Measurements from ENCODE around the gene DPF1.

The DPF1 gene

DNA sequence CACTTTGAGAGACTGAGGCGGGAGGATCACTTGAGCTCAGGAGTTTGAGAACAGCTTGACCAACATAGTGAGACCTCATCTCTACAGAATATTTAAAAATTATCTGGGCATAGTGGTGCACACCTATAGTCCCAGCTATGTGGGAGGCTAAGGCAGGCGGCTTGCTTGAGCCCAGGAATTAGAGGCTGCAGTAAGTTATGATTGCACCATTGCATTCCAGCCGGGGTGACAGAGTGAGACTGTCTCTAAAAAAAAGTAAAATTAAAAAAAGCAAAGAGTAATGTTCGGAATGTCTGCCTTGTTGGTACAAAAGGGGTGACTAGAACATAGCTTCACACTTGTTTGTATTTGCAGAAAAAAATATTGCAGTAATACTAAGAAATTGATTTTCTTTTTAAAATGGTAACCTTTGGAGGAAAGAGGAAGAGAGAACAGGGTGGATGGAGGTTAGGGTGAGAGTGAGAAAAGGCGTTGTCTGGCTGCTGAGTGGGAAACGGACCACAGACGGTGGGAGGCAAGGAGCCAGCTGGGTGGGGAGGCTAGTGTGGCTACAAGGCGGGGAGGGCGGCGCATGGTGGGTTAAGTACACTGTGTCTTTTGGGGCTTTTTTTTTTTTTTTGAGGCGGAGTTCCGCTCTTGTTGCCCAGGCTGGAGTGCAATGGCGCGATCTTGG is 21.9 kb upstream of the DPF1 start:
- H3K9me3 ChIP-seq (ENCODE audit: control insufficient read depth, insufficient read depth, low read length) = no peaks in the 10 kb centered on the region
- H3K9me2 ChIP-seq (replicated peaks; ENCODE audit: control insufficient read depth, low read length) = no peaks in the 10 kb centered on the region
- no peaks in the 10 kb centered on the region for H3K27me3 ChIP-seq (ENCODE audit: control insufficient read depth, low read length)
- no peaks in the 10 kb centered on the region for H3K79me2 ChIP-seq (ENCODE audit: control insufficient read depth, low read length)
- H3K4me2 ChIP-seq (ENCODE audit: low read length) = no peak overlapping the region
- H4K20me1 ChIP-seq (ENCODE audit: control insufficient read depth, insufficient read depth, low read depth, low read length) = no peaks in the 10 kb centered on the region
- H3F3A ChIP-seq (ENCODE audit: control insufficient read depth, insufficient read depth) = 0 out of 2 replicates have a peak, but pooled peaks cover 3% of the 10 kb centered on the region
- H3K36me3 ChIP-seq (ENCODE audit: control insufficient read depth, low read length) = no peaks in the 10 kb centered on the region
- H3K27ac ChIP-seq (ENCODE audit: low read depth, low read length) = no peak overlapping the region
- no peak for TF ChIP-seq EZH2phosphoT487 (IDR thresholded peaks at IDR 0.05; ENCODE audit: borderline replicate concordance, low read length)
- TF ChIP-seq, protein P1, sequence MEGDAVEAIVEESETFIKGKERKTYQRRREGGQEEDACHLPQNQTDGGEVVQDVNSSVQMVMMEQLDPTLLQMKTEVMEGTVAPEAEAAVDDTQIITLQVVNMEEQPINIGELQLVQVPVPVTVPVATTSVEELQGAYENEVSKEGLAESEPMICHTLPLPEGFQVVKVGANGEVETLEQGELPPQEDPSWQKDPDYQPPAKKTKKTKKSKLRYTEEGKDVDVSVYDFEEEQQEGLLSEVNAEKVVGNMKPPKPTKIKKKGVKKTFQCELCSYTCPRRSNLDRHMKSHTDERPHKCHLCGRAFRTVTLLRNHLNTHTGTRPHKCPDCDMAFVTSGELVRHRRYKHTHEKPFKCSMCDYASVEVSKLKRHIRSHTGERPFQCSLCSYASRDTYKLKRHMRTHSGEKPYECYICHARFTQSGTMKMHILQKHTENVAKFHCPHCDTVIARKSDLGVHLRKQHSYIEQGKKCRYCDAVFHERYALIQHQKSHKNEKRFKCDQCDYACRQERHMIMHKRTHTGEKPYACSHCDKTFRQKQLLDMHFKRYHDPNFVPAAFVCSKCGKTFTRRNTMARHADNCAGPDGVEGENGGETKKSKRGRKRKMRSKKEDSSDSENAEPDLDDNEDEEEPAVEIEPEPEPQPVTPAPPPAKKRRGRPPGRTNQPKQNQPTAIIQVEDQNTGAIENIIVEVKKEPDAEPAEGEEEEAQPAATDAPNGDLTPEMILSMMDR (IDR thresholded peaks at IDR 0.05; ENCODE audit: low read depth, low read length, poor library complexity, severe bottlenecking) = no peak
- H3K4me1 ChIP-seq (ENCODE audit: control insufficient read depth, low read length) = peaks cover 6% of the 10 kb centered on the region
- H3K4me3 ChIP-seq (ENCODE audit: low read length) = no peak overlapping the region

DNA sequence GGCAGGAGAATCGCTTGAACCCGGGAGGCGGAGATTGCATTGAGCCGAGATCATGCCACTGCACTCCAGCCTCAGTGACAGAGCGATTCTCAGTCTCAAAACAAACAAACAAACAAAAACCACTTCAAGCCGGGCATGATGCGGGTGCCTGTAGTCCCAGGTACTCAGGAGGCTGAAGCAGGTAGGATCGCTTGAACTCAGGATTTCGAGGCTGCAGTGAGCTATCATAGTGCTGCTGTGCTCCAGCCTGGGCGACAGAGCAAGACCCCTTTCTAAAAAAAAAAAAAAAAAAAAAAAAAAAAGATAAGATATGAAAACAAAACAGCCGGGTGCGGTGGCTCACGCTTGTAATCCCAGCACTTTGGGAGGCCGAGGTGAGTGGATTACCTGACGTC is 19.3 kb upstream of the DPF1 start:
- peak overlapping the region; percentile 63 for H3K4me3 ChIP-seq (ENCODE audit: low read length)
- peak overlapping the region; percentile 69 for H3K4me2 ChIP-seq (ENCODE audit: low read length)
- peaks cover 6% of the 10 kb centered on the region for H3K4me1 ChIP-seq (ENCODE audit: control insufficient read depth, low read length)
- H3F3A ChIP-seq (ENCODE audit: control insufficient read depth, insufficient read depth) = 0 out of 2 replicates have a peak, but pooled peaks cover 3% of the 10 kb centered on the region
- H3K27me3 ChIP-seq (ENCODE audit: control insufficient read depth, low read length) = no peaks in the 10 kb centered on the region
- TF ChIP-seq EZH2phosphoT487 (IDR thresholded peaks at IDR 0.05; ENCODE audit: borderline replicate concordance, low read length) = no peak
- TF ChIP-seq, protein P1 (IDR thresholded peaks at IDR 0.05; ENCODE audit: low read depth, low read length, poor library complexity, severe bottlenecking) = no peak
- no peak overlapping the region for H3K27ac ChIP-seq (ENCODE audit: low read depth, low read length)
- no peaks in the 10 kb centered on the region for H3K9me3 ChIP-seq (ENCODE audit: control insufficient read depth, insufficient read depth, low read length)
- H3K36me3 ChIP-seq (ENCODE audit: control insufficient read depth, low read length) = no peaks in the 10 kb centered on the region
- no peaks in the 10 kb centered on the region for H3K9me2 ChIP-seq (replicated peaks; ENCODE audit: control insufficient read depth, low read length)
- H4K20me1 ChIP-seq (ENCODE audit: control insufficient read depth, insufficient read depth, low read depth, low read length) = no peaks in the 10 kb centered on the region
- H3K79me2 ChIP-seq (ENCODE audit: control insufficient read depth, low read length) = no peaks in the 10 kb centered on the region

DNA sequence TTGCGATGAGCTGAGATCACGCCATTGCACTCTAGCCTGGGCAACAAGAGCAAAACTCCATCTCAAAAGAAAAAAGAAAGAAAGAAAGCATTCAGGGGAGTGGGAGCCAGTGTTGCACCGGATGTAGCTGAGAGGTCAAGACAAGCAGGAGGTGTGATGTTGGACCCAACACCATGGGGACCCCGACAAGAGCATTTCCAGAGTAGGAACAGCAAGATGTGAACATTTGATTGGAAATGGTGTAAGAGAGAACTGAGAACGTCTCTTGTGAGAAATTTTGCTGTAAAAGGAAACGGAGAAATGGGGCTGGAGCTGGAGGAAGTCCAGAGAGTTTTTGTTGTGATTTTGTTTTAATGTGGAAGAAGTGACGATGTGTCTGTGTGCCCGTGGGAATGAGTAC is 15.8 kb upstream of the DPF1 start:
- TF ChIP-seq EZH2phosphoT487 (IDR thresholded peaks at IDR 0.05; ENCODE audit: borderline replicate concordance, low read length) = no peak
- TF ChIP-seq, protein P1 (IDR thresholded peaks at IDR 0.05; ENCODE audit: low read depth, low read length, poor library complexity, severe bottlenecking) = no peak
- Histone ChIP-seq H3K9me2 (replicated peaks; ENCODE audit: control insufficient read depth, low read length) (no peaks in the 10 kb centered on the region), H3K79me2 (ENCODE audit: control insufficient read depth, low read length) (no peaks in the 10 kb centered on the region), H3F3A (ENCODE audit: control insufficient read depth, insufficient read depth) (no peaks in the 10 kb centered on the region), H3K4me3 (ENCODE audit: low read length) (no peak overlapping the region), H4K20me1 (ENCODE audit: control insufficient read depth, insufficient read depth, low read depth, low read length) (no peaks in the 10 kb centered on the region), H3K4me2 (ENCODE audit: low read length) (no peak overlapping the region), H3K9me3 (ENCODE audit: control insufficient read depth, insufficient read depth, low read length) (no peaks in the 10 kb centered on the region), H3K27ac (ENCODE audit: low read depth, low read length) (no peak overlapping the region), H3K4me1 (ENCODE audit: control insufficient read depth, low read length) (peaks cover 6% of the 10 kb centered on the region), H3K27me3 (ENCODE audit: control insufficient read depth, low read length) (no peaks in the 10 kb centered on the region), H3K36me3 (ENCODE audit: control insufficient read depth, low read length) (no peaks in the 10 kb centered on the region)

Measured in DOHH2 (cell line).